NCI-H524 treated with DMSO at 0.1 percent for 48 hours (cell line): ENCODE measurements around the gene GSTK1.
A peak's percentile ranks its signal among the peaks of the same experiment; 100 is the strongest.
"Not testable (repeated sequence)": the region's sequence is repeated elsewhere in the genome, so short reads cannot be mapped to it uniquely, and the experiment has no call there.

Experiments used
- DNase-seq: peaks from one replicate; lab custom pipeline; 2025; lab: John Stamatoyannopoulos, UW

GSTK1 gene

GRCh38 chr7:143238289-143238980 is 24.8 kb upstream of the GSTK1 start:
- DNase-seq: no peak

GRCh38 chr7:143239813-143240212 is 23.4 kb upstream of the GSTK1 start:
- no peak for DNase-seq

GRCh38 chr7:143240291-143241168 is 22.7 kb upstream of the GSTK1 start:
- peak; percentile 55 for DNase-seq

- no peak for DNase-seq
These were observed 20.9 kb upstream of the GSTK1 start for GRCh38 chr7:143242306-143242705.

GRCh38 chr7:143243111-143243510 is 20.1 kb upstream of the GSTK1 start:
- DNase-seq: no peak

- no peak for DNase-seq
These were observed 19.6 kb upstream of the GSTK1 start for GRCh38 chr7:143243614-143244013.

- DNase-seq: no peak
These were observed 18.9 kb upstream of the GSTK1 start for GRCh38 chr7:143244321-143244720.

GRCh38 chr7:143245123-143245522 is 18.1 kb upstream of the GSTK1 start:
- DNase-seq: no peak

- DNase-seq: no peak
These were observed 15.9 kb upstream of the GSTK1 start for GRCh38 chr7:143247372-143247771.

GRCh38 chr7:143248761-143249354 is 14.4 kb upstream of the GSTK1 start:
- no peak for DNase-seq

GRCh38 chr7:143250199-143250598 is 13.0 kb upstream of the GSTK1 start:
- DNase-seq: no peak

GRCh38 chr7:143250822-143251221 is 12.4 kb upstream of the GSTK1 start:
- no peak for DNase-seq

- DNase-seq: no peak
These were observed 11.2 kb upstream of the GSTK1 start for GRCh38 chr7:143252006-143252405.

GRCh38 chr7:143255564-143255963 is 7.7 kb upstream of the GSTK1 start:
- no peak for DNase-seq

GRCh38 chr7:143256325-143256724 is 6.9 kb upstream of the GSTK1 start:
- no peak for DNase-seq

- DNase-seq: no peak
These were observed 6.3 kb upstream of the GSTK1 start for GRCh38 chr7:143256932-143257331.

- no peak for DNase-seq
These were observed 5.7 kb upstream of the GSTK1 start for GRCh38 chr7:143257501-143257900.

- DNase-seq: no peak
These were observed 4.4 kb upstream of the GSTK1 start for GRCh38 chr7:143258831-143259230.

- DNase-seq: no peak
These were observed 3.5 kb upstream of the GSTK1 start for GRCh38 chr7:143259765-143260164.

GRCh38 chr7:143261901-143262300 is 1.3 kb upstream of the GSTK1 start:
- no peak for DNase-seq

- not testable (repeated sequence) for DNase-seq
These were observed 941 bp downstream of the GSTK1 start for GRCh38 chr7:143264196-143264568.

- no peak for DNase-seq
These were observed 1.9 kb downstream of the GSTK1 start for GRCh38 chr7:143265017-143265693.
